RCC 7860 (cell line): Measurements from ENCODE around the gene PLAU.
"Not testable (repeated sequence)": the region's sequence is repeated elsewhere in the genome, so short reads cannot be mapped to it uniquely, and the experiment has no call there.

Experiments
- DNase-seq: peaks from one replicate; pipeline ENCODE4 v3.0.0-alpha.2; 2015; ENCODE audit warnings: low spot score
- FAIRE-seq: peaks from 2 replicates; lab custom pipeline; 2012; peaks lifted over from hg19 to GRCh38; lab: Jason Lieb, UNC

PLAU gene

GRCh38 chr10:73876566-73876965 is 34.4 kb upstream of the PLAU start:
- FAIRE-seq (no peak), DNase-seq (no peak)

- DNase-seq (peak; percentile 42), FAIRE-seq (no peak)
These were observed 34.0 kb upstream of the PLAU start for GRCh38 chr10:73876971-73877370.

GRCh38 chr10:73877533-73878160 is 33.3 kb upstream of the PLAU start:
- no peak for FAIRE-seq
- DNase-seq: no peak

GRCh38 chr10:73878365-73878764 is 32.6 kb upstream of the PLAU start:
- FAIRE-seq: no peak
- DNase-seq: no peak

GRCh38 chr10:73879296-73880173 is 31.4 kb upstream of the PLAU start:
- FAIRE-seq: no peak

GRCh38 chr10:73881221-73881919 is 29.6 kb upstream of the PLAU start:
- FAIRE-seq: no peak
- no peak for DNase-seq

More at GRCh38 chr10:73879296-73880173, 31.4 kb upstream of the PLAU start:
- peak; percentile 65 for DNase-seq

- no peak for DNase-seq
- FAIRE-seq: no peak
These were observed 26.9 kb upstream of the PLAU start for GRCh38 chr10:73884017-73884416.

GRCh38 chr10:73886085-73886529 is 24.8 kb upstream of the PLAU start:
- no peak for FAIRE-seq
- peak; percentile 81 for DNase-seq

GRCh38 chr10:73886661-73887293 is 24.2 kb upstream of the PLAU start:
- FAIRE-seq (no peak), DNase-seq (peak; percentile 11)

GRCh38 chr10:73887294-73888039 is 23.5 kb upstream of the PLAU start:
- DNase-seq (peak; percentile 86), FAIRE-seq (peak; percentile 71)

- DNase-seq: no peak
These were observed 22.4 kb upstream of the PLAU start for GRCh38 chr10:73888514-73888913.

GRCh38 chr10:73889014-73889413 is 21.9 kb upstream of the PLAU start:
- DNase-seq (peak; percentile 89), FAIRE-seq (peak; percentile 64)

More at GRCh38 chr10:73888514-73888913, 22.4 kb upstream of the PLAU start:
- FAIRE-seq: no peak

- peak; percentile 52 for DNase-seq
- not testable (repeated sequence) for FAIRE-seq
These were observed 21.5 kb upstream of the PLAU start for GRCh38 chr10:73889416-73889815.

GRCh38 chr10:73890261-73890660 is 20.7 kb upstream of the PLAU start:
- no peak for DNase-seq
- FAIRE-seq: no peak

GRCh38 chr10:73890830-73891229 is 20.1 kb upstream of the PLAU start:
- not testable (repeated sequence) for DNase-seq, FAIRE-seq

GRCh38 chr10:73891540-73891939 is 19.4 kb upstream of the PLAU start:
- FAIRE-seq: no peak
- no peak for DNase-seq

- no peak for DNase-seq
- no peak for FAIRE-seq
These were observed 18.5 kb upstream of the PLAU start for GRCh38 chr10:73892310-73893030.

- FAIRE-seq: no peak
- DNase-seq: no peak
These were observed 17.5 kb upstream of the PLAU start for GRCh38 chr10:73893426-73893825.

- DNase-seq: peak; percentile 94
- peak; percentile 94 for FAIRE-seq
These were observed 16.5 kb upstream of the PLAU start for GRCh38 chr10:73894245-73894971.
